SK-N-SH treated with all-trans-retinoic acid at 6 μM for 48 hours (cell line): ENCODE results near the gene MYL3.

ENCODE experiments used
- ARNTL ChIP-seq: fragments of 450-650 bp; formaldehyde crosslinking; IDR thresholded peaks from 2 replicates; pipeline ENCODE4 v1.5.0; 2020; ENCODE audit warnings: low read depth, mild to moderate bottlenecking, moderate library complexity, borderline replicate concordance
- GLIS3 ChIP-seq: fragments of 250-450 bp; sonication (Bioruptor Pico); IDR thresholded peaks from 2 replicates; pipeline ENCODE4 v1.5.0; 2020; ENCODE audit warnings: mild to moderate bottlenecking, moderate library complexity
- TF ChIP-seq, protein P1 (sequence below): fragments of 250-450 bp; sonication (Bioruptor Pico); IDR thresholded peaks from 2 replicates; pipeline ENCODE4 v1.5.1; 2020; ENCODE audit warnings: low read depth, mild to moderate bottlenecking, moderate library complexity

DNA sequence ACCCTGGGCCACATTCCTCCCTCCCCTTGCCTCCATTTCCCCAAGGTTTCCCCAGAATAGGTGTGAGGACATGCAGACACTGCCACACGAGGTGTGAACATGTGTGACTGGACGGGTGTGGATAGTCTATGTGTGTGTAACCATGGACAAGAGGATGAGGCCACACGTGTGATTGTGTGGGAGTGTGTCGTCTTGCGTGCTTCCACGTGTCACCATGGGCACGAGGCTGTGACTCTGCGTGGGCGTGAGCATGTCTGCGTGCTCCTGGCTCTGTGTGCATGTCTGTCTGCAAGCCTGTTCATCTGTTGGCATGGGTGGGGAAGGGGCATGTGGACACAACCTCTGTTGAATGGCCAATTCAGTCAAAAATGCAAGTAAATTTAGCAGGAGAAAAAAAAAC is 6.2 kb upstream of the MYL3 start:
- TF ChIP-seq, protein P1, sequence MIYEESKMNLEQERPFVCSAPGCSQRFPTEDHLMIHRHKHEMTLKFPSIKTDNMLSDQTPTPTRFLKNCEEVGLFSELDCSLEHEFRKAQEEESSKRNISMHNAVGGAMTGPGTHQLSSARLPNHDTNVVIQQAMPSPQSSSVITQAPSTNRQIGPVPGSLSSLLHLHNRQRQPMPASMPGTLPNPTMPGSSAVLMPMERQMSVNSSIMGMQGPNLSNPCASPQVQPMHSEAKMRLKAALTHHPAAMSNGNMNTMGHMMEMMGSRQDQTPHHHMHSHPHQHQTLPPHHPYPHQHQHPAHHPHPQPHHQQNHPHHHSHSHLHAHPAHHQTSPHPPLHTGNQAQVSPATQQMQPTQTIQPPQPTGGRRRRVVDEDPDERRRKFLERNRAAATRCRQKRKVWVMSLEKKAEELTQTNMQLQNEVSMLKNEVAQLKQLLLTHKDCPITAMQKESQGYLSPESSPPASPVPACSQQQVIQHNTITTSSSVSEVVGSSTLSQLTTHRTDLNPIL (CRISPR knock-in tag) = no peak
- TF ChIP-seq GLIS3 (no peak), ARNTL (CRISPR knock-in tag) (no peak)
